DND-41 (cell line): Measurements from ENCODE around the gene ZNF652.

Experiments used
- EZH2 ChIP-seq: IDR thresholded peaks from 3 replicates; pipeline ENCODE4 v1.6.1; 2012; ENCODE audit warnings: borderline replicate concordance, low read depth, mild to moderate bottlenecking, moderate library complexity, low read length, inconsistent platforms; ENCODE audit not compliant: severe bottlenecking
- TF ChIP-seq, protein P1 (sequence below): IDR thresholded peaks from 2 replicates; pipeline ENCODE4 v1.5.1; 2012; ENCODE audit warnings: borderline replicate concordance, low read length, moderate library complexity, mild to moderate bottlenecking; ENCODE audit not compliant: poor library complexity, severe bottlenecking; ENCODE audit errors: extremely low read depth

DNA sequence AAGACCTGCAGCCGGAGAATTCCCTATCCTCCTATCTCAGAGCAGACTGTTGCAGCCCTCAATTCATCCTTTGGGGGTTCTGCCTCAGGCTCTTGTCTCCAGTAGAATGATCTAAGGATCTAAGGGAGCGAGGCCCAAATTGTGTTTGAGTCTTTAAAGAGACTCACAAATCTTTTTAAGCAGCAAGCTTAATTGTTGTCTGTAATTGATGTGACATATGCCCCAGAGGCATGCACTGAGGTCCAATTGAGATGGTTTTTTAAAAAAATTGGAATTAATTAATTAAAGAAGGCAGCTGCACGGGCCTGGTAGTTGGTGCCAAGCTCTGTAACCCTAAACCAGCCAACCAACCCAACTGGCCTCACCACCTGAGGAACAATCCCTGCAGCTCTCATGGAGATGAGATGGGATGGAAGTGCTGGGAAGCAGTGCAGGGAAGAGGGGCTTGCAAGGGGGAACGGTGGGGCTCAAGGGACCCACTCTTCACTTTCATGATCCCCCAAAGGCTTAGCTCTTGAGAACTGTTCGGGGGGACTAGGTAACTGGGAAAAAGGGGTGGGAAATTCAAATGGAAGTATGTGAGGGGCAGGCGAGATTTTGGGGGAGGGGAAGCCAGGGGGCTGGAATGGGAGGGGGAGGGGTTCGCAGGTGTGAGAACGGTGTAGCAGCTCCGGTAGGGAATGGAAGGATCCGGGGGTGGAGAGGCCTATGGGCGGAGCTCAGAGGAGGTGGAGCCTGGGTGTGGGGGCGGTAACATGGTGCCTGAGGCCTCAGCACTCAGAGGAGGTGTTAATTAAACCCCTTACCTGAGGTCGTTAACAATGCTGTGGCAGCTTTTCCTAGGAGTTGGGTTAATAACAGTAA is 9.2 kb upstream of the ZNF652 start:
- TF ChIP-seq, protein P1, sequence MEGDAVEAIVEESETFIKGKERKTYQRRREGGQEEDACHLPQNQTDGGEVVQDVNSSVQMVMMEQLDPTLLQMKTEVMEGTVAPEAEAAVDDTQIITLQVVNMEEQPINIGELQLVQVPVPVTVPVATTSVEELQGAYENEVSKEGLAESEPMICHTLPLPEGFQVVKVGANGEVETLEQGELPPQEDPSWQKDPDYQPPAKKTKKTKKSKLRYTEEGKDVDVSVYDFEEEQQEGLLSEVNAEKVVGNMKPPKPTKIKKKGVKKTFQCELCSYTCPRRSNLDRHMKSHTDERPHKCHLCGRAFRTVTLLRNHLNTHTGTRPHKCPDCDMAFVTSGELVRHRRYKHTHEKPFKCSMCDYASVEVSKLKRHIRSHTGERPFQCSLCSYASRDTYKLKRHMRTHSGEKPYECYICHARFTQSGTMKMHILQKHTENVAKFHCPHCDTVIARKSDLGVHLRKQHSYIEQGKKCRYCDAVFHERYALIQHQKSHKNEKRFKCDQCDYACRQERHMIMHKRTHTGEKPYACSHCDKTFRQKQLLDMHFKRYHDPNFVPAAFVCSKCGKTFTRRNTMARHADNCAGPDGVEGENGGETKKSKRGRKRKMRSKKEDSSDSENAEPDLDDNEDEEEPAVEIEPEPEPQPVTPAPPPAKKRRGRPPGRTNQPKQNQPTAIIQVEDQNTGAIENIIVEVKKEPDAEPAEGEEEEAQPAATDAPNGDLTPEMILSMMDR = no peak
- no peak for TF ChIP-seq EZH2
